SK-N-SH treated with all-trans-retinoic acid at 6 μM for 48 hours (cell line): ENCODE data around the gene CEP170.

Experiments
- ATAC-seq: fragments of 200-7000 bp; cut with Tn5 transposase; 3 replicates; pipeline ENCODE4 v1.9.1; 2020; ENCODE audit warnings: mild to moderate bottlenecking, moderate library complexity
- ARNTL ChIP-seq: fragments of 450-650 bp; formaldehyde crosslinking; IDR thresholded peaks from 2 replicates; pipeline ENCODE4 v1.5.0; 2020; ENCODE audit warnings: low read depth, mild to moderate bottlenecking, moderate library complexity, borderline replicate concordance
- BACH2 ChIP-seq: fragments of 250-450 bp; sonication (Bioruptor Pico); IDR thresholded peaks from 2 replicates; pipeline ENCODE4 v1.9.0; 2021; ENCODE audit warnings: mild to moderate bottlenecking, borderline replicate concordance
- CSDC2 ChIP-seq: fragments of 250-450 bp; sonication (Bioruptor Pico); IDR thresholded peaks from 2 replicates; pipeline ENCODE4 v1.5.0; 2020; ENCODE audit warnings: mild to moderate bottlenecking, moderate library complexity
- GLIS3 ChIP-seq: fragments of 250-450 bp; sonication (Bioruptor Pico); IDR thresholded peaks from 2 replicates; pipeline ENCODE4 v1.5.0; 2020; ENCODE audit warnings: mild to moderate bottlenecking, moderate library complexity
- ISL1 ChIP-seq: fragments of 250-450 bp; sonication (Bioruptor Pico); IDR thresholded peaks from 2 replicates; pipeline ENCODE4 v2.1.2; 2022; ENCODE audit warnings: mild to moderate bottlenecking, moderate library complexity
- PATZ1 ChIP-seq: fragments of 250-450 bp; sonication (Bioruptor Pico); IDR thresholded peaks from 2 replicates; pipeline ENCODE4 v1.8.0; 2020; ENCODE audit warnings: mild to moderate bottlenecking, moderate library complexity, borderline replicate concordance
- POU6F1 ChIP-seq: fragments of 250-450 bp; sonication (Bioruptor Pico); IDR thresholded peaks from 2 replicates; pipeline ENCODE4 v1.8.0; 2021; ENCODE audit warnings: low read depth, mild to moderate bottlenecking, moderate library complexity, borderline replicate concordance
- PPARA ChIP-seq: fragments of 250-450 bp; sonication (Bioruptor Pico); IDR thresholded peaks from 2 replicates; pipeline ENCODE4 v1.5.0; 2020; ENCODE audit warnings: mild to moderate bottlenecking, borderline replicate concordance
- RARB ChIP-seq: fragments of 250-450 bp; sonication (Bioruptor Pico); IDR thresholded peaks from 2 replicates; pipeline ENCODE4 v1.8.0; 2021; ENCODE audit warnings: mild to moderate bottlenecking, moderate library complexity
- SNAI2 ChIP-seq: fragments of 250-450 bp; sonication (Bioruptor Pico); IDR thresholded peaks from 2 replicates; pipeline ENCODE4 v1.5.0; 2020; ENCODE audit warnings: mild to moderate bottlenecking, moderate library complexity
- TCF4 ChIP-seq: fragments of 250-450 bp; sonication (Bioruptor Pico); IDR thresholded peaks from 2 replicates; pipeline ENCODE4 v1.8.0; 2021; ENCODE audit warnings: mild to moderate bottlenecking, moderate library complexity, borderline replicate concordance
- TOX ChIP-seq: fragments of 250-450 bp; sonication (Bioruptor Pico); IDR thresholded peaks from 2 replicates; pipeline ENCODE4 v1.8.0; 2021; ENCODE audit warnings: mild to moderate bottlenecking, moderate library complexity, borderline replicate concordance
- ZC3H10 ChIP-seq: fragments of 250-450 bp; sonication (Bioruptor Pico); IDR thresholded peaks from 2 replicates; pipeline ENCODE4 v1.5.1; 2021; ENCODE audit warnings: mild to moderate bottlenecking, moderate library complexity
- ZFP3 ChIP-seq: fragments of 250-450 bp; sonication (Bioruptor Pico); IDR thresholded peaks from 2 replicates; pipeline ENCODE4 v1.5.0; 2020; ENCODE audit warnings: mild to moderate bottlenecking, moderate library complexity
- ZFP30 ChIP-seq: fragments of 450-650 bp; formaldehyde crosslinking; IDR thresholded peaks from 2 replicates; pipeline ENCODE4 v1.5.0; 2022; ENCODE audit warnings: mild to moderate bottlenecking, moderate library complexity
- ZNF565 ChIP-seq: fragments of 450-650 bp; formaldehyde crosslinking; conservative IDR thresholded peaks from 2 replicates; pipeline ENCODE4 v1.5.0; 2020; ENCODE audit warnings: low read depth, mild to moderate bottlenecking, moderate library complexity
- ZNF8 ChIP-seq: fragments of 450-650 bp; formaldehyde crosslinking; IDR thresholded peaks from 2 replicates; pipeline ENCODE4 v1.5.0; 2020; ENCODE audit warnings: mild to moderate bottlenecking, moderate library complexity
- TF ChIP-seq, protein P1 (sequence below): fragments of 250-450 bp; sonication (Bioruptor Pico); IDR thresholded peaks from 2 replicates; pipeline ENCODE4 v1.5.0; 2020; ENCODE audit warnings: mild to moderate bottlenecking, moderate library complexity
- TF ChIP-seq, protein P2 (sequence below): fragments of 250-450 bp; sonication (Bioruptor Pico); IDR thresholded peaks from 2 replicates; pipeline ENCODE4 v1.5.1; 2021; ENCODE audit warnings: mild to moderate bottlenecking, moderate library complexity

Gene CEP170

DNA sequence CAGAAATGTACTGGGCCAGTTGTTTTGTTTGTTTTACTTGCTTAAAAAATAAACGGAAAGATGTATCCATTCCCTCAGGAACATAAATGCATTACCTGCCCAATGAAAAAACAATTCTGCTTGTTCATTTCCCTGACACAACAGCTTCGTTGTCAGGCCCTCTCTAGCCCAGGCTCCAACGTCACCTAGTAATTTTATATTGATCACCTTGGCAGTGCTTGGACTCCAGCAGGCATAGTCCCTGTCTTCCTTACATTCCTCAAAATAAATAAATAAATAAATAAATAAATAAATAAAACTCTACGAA, 1.2 kb downstream of the CEP170 start:
- ATAC-seq, result no peak
- no peak for TF ChIP-seq ZFP3
- TF ChIP-seq ARNTL (CRISPR knock-in tag), result no peak
- TF ChIP-seq, protein P1, sequence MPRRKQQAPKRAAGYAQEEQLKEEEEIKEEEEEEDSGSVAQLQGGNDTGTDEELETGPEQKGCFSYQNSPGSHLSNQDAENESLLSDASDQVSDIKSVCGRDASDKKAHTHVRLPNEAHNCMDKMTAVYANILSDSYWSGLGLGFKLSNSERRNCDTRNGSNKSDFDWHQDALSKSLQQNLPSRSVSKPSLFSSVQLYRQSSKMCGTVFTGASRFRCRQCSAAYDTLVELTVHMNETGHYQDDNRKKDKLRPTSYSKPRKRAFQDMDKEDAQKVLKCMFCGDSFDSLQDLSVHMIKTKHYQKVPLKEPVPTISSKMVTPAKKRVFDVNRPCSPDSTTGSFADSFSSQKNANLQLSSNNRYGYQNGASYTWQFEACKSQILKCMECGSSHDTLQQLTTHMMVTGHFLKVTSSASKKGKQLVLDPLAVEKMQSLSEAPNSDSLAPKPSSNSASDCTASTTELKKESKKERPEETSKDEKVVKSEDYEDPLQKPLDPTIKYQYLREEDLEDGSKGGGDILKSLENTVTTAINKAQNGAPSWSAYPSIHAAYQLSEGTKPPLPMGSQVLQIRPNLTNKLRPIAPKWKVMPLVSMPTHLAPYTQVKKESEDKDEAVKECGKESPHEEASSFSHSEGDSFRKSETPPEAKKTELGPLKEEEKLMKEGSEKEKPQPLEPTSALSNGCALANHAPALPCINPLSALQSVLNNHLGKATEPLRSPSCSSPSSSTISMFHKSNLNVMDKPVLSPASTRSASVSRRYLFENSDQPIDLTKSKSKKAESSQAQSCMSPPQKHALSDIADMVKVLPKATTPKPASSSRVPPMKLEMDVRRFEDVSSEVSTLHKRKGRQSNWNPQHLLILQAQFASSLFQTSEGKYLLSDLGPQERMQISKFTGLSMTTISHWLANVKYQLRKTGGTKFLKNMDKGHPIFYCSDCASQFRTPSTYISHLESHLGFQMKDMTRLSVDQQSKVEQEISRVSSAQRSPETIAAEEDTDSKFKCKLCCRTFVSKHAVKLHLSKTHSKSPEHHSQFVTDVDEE (CRISPR knock-in tag), result no peak
- no peak for TF ChIP-seq POU6F1
- no peak for TF ChIP-seq TCF4 (CRISPR knock-in tag)
- no peak for TF ChIP-seq ZFP30 (CRISPR knock-in tag)
- no peak for TF ChIP-seq ISL1 (CRISPR knock-in tag)
- TF ChIP-seq, protein P2, sequence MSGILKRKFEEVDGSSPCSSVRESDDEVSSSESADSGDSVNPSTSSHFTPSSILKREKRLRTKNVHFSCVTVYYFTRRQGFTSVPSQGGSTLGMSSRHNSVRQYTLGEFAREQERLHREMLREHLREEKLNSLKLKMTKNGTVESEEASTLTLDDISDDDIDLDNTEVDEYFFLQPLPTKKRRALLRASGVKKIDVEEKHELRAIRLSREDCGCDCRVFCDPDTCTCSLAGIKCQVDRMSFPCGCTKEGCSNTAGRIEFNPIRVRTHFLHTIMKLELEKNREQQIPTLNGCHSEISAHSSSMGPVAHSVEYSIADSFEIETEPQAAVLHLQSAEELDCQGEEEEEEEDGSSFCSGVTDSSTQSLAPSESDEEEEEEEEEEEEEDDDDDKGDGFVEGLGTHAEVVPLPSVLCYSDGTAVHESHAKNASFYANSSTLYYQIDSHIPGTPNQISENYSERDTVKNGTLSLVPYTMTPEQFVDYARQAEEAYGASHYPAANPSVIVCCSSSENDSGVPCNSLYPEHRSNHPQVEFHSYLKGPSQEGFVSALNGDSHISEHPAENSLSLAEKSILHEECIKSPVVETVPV (CRISPR knock-in tag), result no peak
- no peak for TF ChIP-seq BACH2 (CRISPR knock-in tag)
- TF ChIP-seq ZC3H10, result no peak
- TF ChIP-seq SNAI2 (CRISPR knock-in tag), result no peak
- no peak for TF ChIP-seq CSDC2
- no peak for TF ChIP-seq PATZ1

- no peak for ATAC-seq
These were observed 1.7 kb downstream of the CEP170 start for GRCh38 chr1:243253211-243253925.

GRCh38 chr1:243251539-243251938, 3.5 kb downstream of the CEP170 start:
- no peak for ATAC-seq
- TF ChIP-seq ZNF8 (CRISPR knock-in tag) (no peak), TOX (CRISPR knock-in tag) (no peak), ZFP3 (no peak), PPARA (CRISPR knock-in tag) (no peak), SNAI2 (CRISPR knock-in tag) (no peak), CSDC2 (no peak), ZNF565 (CRISPR knock-in tag) (no peak), ISL1 (CRISPR knock-in tag) (no peak), GLIS3 (no peak)
- TF ChIP-seq, protein P2 (CRISPR knock-in tag), result no peak

More at GRCh38 chr1:243253211-243253925, 1.7 kb downstream of the CEP170 start:
- TF ChIP-seq PPARA (CRISPR knock-in tag), result no peak
- no peak for TF ChIP-seq RARB (CRISPR knock-in tag)
- no peak for TF ChIP-seq ZC3H10
- TF ChIP-seq ZFP30 (CRISPR knock-in tag), result no peak
- TF ChIP-seq TCF4 (CRISPR knock-in tag), result no peak
- TF ChIP-seq, protein P2 (CRISPR knock-in tag), result no peak
